COLO668 (cell line): Measurements from ENCODE around the gene OR52W1.

Experiments used
- DNase-seq: peaks from one replicate; lab custom pipeline; 2025; ENCODE audit not compliant: unreplicated experiment; lab: John Stamatoyannopoulos, UW

Gene OR52W1, protein sequence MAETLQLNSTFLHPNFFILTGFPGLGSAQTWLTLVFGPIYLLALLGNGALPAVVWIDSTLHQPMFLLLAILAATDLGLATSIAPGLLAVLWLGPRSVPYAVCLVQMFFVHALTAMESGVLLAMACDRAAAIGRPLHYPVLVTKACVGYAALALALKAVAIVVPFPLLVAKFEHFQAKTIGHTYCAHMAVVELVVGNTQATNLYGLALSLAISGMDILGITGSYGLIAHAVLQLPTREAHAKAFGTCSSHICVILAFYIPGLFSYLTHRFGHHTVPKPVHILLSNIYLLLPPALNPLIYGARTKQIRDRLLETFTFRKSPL

GRCh38 chr11:6199174-6199810 lies at the start of gene OR52W1:
OR52W1 (plus strand) TSS chr11:6199224; CDS start chr11:6199224, 0 bp downstream.
- DNase-seq, result no peak

DNA sequence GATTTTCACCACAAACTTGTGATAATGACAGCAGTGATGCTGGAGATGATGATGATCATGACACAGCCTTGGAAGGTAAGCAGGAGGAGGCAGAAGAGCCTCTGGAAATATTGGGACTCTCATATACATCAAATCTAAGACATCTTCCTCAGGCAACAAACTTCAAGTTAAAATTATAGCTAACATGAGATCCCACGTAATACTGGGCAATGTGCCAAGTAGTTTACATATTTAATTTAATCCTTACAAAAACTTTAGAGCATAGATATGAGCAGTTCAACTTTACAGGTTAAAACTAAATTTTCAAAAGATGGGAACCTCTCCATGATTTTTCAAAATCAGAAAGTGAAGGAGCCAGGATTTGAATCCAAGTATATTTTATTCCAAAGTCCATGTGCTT lies 47.9 kb upstream of the OR52W1 start:
- DNase-seq, result no peak

DNA sequence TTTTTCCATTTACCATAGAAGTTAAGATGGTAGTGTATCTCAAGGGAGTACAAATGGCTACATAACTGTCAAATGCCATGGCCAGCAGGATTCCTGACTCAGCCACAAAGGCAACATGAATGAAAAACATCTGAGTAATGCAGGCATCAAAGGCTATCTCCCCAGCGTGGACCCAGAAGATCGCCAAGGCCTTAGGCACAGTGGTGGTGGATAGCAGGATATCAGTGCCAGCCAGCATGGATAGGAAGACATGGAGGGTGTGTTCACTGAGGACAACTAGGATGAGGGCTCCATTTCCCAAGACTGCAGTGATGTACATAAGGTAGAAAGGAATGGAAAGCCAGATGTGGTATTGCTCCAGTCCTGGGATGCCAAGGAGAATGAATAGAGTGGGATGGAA lies 46.9 kb upstream of the OR52W1 start:
- no peak for DNase-seq

GRCh38 chr11:6156628-6157359 lies 42.2 kb upstream of the OR52W1 start:
- DNase-seq, result no peak

GRCh38 chr11:6170226-6170625 lies 28.8 kb upstream of the OR52W1 start, which contains the start of gene OR52B2:
OR52B2 (minus strand) TSS chr11:6170326; CDS start chr11:6170326, 0 bp downstream.
- no peak for DNase-seq

GRCh38 chr11:6175440-6175839 lies 23.6 kb upstream of the OR52W1 start:
- no peak for DNase-seq

- no peak for DNase-seq
Measured at GRCh38 chr11:6191742-6192141, 7.3 kb upstream of the OR52W1 start.

- DNase-seq, result no peak
Measured at GRCh38 chr11:6194065-6194581, 4.9 kb upstream of the OR52W1 start.

DNA sequence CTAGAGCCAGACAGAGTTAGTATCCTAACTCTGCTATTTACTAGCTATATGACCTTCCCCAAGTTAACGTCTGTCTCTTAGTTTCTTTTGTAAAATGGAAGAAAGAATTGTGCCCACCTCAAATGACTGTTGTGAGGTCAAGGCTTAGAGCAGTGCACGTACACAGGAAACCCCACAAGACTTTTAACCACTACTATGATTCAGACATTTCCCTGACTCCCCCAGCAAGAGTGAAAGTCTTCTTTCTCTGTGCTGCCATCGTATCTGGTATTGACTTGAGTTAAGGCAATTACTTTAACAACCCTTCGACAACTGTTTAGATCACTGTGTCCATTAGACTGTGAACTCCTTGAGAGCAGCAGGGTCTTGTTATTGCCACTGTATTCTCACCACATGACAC lies 2.6 kb upstream of the OR52W1 start:
- DNase-seq, result no peak

- no peak for DNase-seq
Measured at GRCh38 chr11:6197466-6198200, 1.4 kb upstream of the OR52W1 start.

- no peak for DNase-seq
Measured at GRCh38 chr11:6200975-6201374, 2.0 kb downstream of the OR52W1 start.

DNA sequence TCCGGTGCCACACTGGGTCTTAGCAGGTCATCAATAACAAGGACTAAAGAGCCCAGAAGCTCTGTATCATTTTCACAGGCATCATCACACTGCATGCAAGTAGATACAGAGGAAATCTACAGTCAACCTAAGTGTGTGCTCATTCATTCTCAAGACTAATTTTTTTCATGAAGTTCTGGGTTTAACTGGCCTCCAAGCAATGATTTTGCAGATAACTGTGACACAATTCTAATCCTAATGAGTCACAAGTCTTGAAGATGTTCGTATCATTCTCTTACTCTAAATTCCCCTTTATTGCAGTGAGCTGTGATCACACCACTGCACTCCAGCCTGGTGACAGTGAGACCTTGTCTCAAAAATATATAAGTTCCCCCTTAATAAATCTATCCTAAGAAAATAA lies 2.5 kb downstream of the OR52W1 start:
- no peak for DNase-seq

GRCh38 chr11:6202041-6202440 lies 3.0 kb downstream of the OR52W1 start:
- no peak for DNase-seq

DNA sequence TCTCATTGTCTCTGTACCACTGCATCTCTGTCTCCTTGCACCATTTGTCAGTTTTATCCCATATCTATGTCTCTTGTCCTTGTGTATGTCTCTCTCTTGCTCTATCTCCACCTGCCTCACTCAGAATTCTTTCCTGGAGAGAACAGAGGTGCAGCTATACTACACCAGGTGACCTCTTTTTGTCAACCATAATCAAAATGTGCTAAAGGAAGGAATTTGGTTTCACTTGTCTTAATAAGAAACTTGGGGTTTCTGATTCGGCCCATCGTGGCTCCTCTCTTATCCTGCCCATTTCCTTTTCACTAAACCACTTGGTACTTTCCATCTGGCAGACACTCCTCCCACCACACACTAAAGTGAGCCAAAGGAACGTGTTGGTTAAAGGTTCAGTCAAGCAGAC lies 4.3 kb downstream of the OR52W1 start:
- DNase-seq, result no peak

DNA sequence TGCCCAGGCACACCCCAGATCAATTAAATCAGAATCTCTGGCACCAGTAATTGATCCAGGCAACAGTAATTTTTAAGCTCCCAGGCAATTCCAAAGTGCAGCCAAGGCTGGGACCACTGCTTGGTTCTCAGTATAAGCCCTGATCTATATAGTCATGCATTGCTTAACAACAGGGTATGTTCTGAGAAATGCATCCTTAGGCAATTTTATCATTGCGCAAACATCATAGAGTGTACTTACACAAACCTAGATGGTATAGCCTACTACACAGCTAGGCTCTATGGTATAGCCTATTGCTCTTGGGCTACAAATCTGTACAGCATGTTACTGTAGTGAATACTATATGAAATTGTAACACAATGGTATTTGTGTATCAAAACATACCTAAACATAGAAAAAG lies 5.7 kb downstream of the OR52W1 start:
- no peak for DNase-seq

- DNase-seq, result no peak
Measured at GRCh38 chr11:6205366-6205765, 6.3 kb downstream of the OR52W1 start, which contains the start of gene C11orf42. C11orf42 (plus strand) TSS chr11:6205557; CDS start chr11:6205616, 59 bp downstream.

GRCh38 chr11:6206456-6207180 lies 7.6 kb downstream of the OR52W1 start:
- no peak for DNase-seq

GRCh38 chr11:6209801-6210200 lies 10.8 kb downstream of the OR52W1 start:
- no peak for DNase-seq

DNA sequence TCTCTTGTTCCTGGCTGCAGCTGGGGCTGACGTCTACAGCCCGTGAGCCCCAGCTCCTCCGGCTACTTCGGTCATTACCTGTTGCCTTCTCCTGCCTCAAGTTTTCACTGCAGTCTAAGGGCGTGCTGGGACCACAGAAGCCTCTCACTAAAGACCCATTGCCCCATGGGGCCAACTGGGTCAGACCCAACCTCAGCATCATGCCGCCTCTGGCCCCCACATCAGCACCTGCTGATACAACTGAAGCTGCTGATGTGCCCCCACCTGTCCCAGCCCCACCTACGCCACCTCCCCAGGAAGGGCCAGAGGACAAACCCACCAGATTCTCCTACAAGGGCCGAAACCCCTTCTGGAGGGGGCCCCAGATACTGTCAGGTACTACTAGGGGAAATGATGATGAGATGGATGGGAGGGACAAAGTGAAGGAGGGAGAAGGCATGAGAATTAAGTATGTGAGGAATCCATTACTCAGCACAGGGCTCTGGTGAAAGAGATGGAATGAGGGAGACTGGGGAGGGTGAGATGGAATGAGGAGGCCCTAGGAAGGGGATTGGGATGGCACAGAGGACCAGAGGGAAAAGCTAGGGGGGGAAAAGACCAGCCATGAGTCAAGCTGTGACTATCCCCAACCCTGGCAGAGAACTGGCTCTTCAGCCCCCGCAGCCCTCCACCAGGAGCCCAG lies 11.4 kb downstream of the OR52W1 start:
- no peak for DNase-seq

GRCh38 chr11:6214530-6214929 lies 15.5 kb downstream of the OR52W1 start:
- no peak for DNase-seq
